ENCODE data around the gene CEP112. TPM values are rescaled to one million over a fixed set of nuclear protein-coding genes. Genes with fewer than 3 reads are reported as not detected.
"Not testable (repeated sequence)": the region's sequence is repeated elsewhere in the genome, so short reads cannot be mapped to it uniquely, and the experiment has no call there.

The CEP112 gene
- polyA plus RNA-seq, 4 donors = 11.3 to 17.8 (median 16.9) TPM

DNA sequence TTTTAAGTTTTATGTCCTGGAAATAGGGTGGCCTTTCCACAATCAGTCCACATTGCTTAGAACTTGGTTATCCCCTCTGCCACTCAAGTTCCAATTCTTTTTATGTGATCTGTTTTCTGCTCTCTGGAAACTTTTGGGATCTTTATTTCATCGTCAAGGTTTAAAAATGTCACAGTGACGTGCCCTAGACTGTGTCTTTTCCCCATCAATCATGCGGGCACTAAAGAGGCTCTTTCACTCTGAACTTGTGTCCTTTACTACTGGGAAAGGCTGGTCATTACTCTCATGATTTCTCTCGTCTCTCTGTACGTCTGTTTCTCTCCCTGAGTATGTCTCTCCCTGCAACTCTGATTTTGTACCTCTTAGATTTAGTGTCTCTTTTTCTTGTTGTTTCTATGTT is 440.7 kb downstream of the CEP112 start:
- DNase-seq (ENCODE audit: low read depth in 4 of 4, low spot score in 3 of 4) = no peak

- no peak for DNase-seq (ENCODE audit: low read depth in 4 of 4, low spot score in 3 of 4)
Observed at GRCh38 chr17:65750631-65751115, 441.3 kb downstream of the CEP112 start.

GRCh38 chr17:65750166-65750565 is 441.8 kb downstream of the CEP112 start:
- DNase-seq (ENCODE audit: low read depth in 4 of 4, low spot score in 3 of 4) = no peak

- DNase-seq (ENCODE audit: low read depth in 4 of 4, low spot score in 3 of 4) = no peak
Observed at GRCh38 chr17:65749479-65749878, 442.5 kb downstream of the CEP112 start.

- no peak for DNase-seq (ENCODE audit: low read depth in 4 of 4, low spot score in 3 of 4)
Observed at GRCh38 chr17:65745241-65745640, 446.7 kb downstream of the CEP112 start.

GRCh38 chr17:65743308-65743655 is 448.7 kb downstream of the CEP112 start:
- DNase-seq (ENCODE audit: low read depth in 4 of 4, low spot score in 3 of 4) = no peak

GRCh38 chr17:65742403-65743307 is 449.3 kb downstream of the CEP112 start:
- DNase-seq (ENCODE audit: low read depth in 4 of 4, low spot score in 3 of 4) = no peak

DNA sequence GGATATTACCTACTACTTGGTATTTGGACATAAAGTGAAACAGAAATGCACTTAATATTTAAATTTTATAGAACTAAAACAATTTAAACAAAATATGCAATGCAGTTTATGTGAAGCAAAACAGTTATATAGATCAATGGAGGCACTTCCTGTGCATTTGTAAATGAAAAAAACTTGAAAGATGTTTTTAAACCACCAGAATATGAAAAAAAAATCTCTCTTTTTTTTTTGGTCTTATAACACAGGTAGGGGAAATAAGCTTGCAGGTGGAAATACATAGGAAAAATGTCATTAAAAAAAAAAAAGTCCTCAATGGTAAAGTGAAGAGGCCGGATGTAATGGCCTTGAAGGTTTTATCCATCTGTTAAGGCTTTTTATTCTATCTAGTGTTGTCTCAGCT is 450.2 kb downstream of the CEP112 start:
- DNase-seq (ENCODE audit: low read depth in 4 of 4, low spot score in 3 of 4) = no peak

DNA sequence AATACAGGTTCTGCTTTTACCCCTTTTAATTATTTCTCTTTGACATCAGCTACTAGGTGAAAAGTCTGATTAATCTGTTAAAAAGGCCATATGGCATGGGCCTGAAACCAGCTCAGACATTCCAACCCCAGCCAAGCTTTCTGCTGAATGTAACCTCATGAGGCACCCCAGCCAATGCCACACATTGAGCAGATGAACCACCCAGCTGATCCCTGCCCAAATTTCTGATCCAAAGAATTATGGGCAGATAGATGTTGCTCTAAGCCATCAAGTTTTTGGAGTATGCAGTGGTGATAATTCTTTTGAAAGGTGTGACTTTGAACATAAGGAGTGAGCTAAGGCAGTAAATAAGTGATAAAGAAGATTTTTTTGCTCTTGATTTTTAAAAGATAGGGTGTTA is 452.9 kb downstream of the CEP112 start:
- DNase-seq (ENCODE audit: low read depth in 4 of 4, low spot score in 3 of 4) = no peak

GRCh38 chr17:65737451-65737850 is 454.5 kb downstream of the CEP112 start:
- no peak for DNase-seq (ENCODE audit: low read depth in 4 of 4, low spot score in 3 of 4)

GRCh38 chr17:65733314-65733713 is 458.6 kb downstream of the CEP112 start:
- DNase-seq (ENCODE audit: low read depth in 4 of 4, low spot score in 3 of 4) = no peak

DNA sequence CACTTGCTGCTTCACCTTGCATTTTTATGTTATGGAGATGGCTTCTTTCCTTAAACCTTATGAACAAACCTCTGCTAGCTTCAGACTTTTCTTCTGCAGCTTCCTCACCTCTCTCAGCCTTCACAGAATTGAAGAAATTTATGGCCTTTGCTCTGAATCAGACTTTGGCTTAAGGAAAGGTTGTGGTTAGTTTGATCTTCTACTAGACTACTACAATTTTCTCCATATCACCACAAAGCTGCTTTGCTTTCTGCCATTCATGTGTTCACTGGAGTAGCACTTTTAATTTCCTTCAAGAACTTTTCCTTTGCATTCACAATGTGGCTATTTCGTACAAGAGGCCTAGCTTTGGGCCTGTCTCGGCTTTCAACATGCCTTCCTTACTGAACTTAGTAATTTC is 459.3 kb downstream of the CEP112 start:
- not testable (repeated sequence) for DNase-seq (ENCODE audit: low read depth in 4 of 4, low spot score in 3 of 4)

- DNase-seq (ENCODE audit: low read depth in 4 of 4, low spot score in 3 of 4) = no peak
Observed at GRCh38 chr17:65730711-65731169, 461.2 kb downstream of the CEP112 start.

GRCh38 chr17:65729207-65729606 is 462.7 kb downstream of the CEP112 start:
- no peak for DNase-seq (ENCODE audit: low read depth in 4 of 4, low spot score in 3 of 4)

- DNase-seq (ENCODE audit: low read depth in 4 of 4, low spot score in 3 of 4) = no peak
Observed at GRCh38 chr17:65727832-65728231, 464.1 kb downstream of the CEP112 start.

DNA sequence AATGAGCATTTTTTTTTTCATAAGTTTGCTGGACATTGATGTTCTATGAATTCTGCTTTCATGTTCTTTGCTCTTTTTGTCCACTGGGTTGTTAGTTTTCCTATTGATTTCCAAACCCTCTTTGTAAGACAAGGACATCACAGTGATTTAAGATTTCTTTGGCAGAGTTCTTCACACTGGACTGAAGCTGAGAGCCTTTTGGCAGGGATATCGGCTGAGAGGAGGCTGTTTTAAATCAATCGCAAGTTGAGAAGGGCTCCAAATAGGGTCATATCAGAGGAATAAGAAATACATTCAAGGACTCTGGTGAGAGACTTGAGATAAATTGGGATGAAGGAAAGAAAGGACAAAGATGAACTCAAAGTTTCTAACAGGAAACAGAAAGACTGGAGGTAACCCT is 464.7 kb downstream of the CEP112 start:
- no peak for DNase-seq (ENCODE audit: low read depth in 4 of 4, low spot score in 3 of 4)

DNA sequence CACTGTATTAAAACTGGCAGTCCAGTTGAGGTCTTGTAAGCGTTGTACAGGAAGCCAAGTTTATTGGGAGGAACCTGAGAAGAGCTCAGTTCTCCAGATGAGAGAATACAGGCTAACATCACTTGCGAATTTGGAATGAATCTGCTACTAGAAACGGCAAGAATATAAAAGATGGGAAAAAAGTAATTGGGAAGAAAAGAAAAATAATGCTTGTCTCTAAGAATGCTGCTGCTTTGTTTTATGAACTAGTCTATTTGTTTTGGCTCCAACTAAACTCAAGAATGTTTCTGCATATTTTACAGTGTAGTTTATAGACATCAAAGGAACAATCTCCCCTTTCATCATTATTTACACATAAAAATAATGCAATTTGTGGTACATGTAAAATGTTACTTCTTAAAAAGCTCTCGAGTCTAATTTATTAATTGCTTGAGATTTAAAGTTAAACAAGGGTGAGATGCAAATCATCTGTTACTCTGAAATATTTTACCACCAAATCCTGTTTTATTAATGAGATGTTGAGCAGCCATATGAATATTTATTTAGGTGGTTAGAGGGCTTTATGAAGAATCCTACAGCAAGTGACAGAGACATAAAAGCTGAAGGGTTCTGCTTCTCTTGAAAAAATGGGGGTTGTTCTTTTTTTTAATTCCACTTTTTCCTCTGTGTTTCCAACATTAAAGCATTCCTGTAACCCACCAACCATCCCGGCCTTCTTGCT is 468.3 kb downstream of the CEP112 start:
- DNase-seq (ENCODE audit: low read depth in 4 of 4, low spot score in 3 of 4) = peak in 3 of 4 donors; percentile 50 to 65 (median 51)

GRCh38 chr17:65718601-65719000 is 473.3 kb downstream of the CEP112 start:
- DNase-seq (ENCODE audit: low read depth in 4 of 4, low spot score in 3 of 4) = no peak

- DNase-seq (ENCODE audit: low read depth in 4 of 4, low spot score in 3 of 4) = no peak
Observed at GRCh38 chr17:65712383-65713267, 479.3 kb downstream of the CEP112 start.

GRCh38 chr17:65711671-65712276 is 480.2 kb downstream of the CEP112 start:
- DNase-seq (ENCODE audit: low read depth in 4 of 4, low spot score in 3 of 4) = no peak
